ENCODE data around the gene AQP3. TPM values are rescaled to one million over a fixed set of nuclear protein-coding genes. Genes with fewer than 3 reads are reported as not detected.

AQP3 gene
- total RNA-seq, 1 experiment from 2014 or later, result 1.0 TPM

- in situ Hi-C loops (cut with HindIII; ENCODE audit: low pct_unique_long_range_greater_than_20kb, low sequenced_read_pairs), result no loop called here
- ChIA-PET CTCF (interaction anchor here (0.8 to 2.5 kb wide), 6 partner anchors 12 to 52 kb away, joined by 3 to 11 read pairs (median 4); partner anchors contain the start of gene AQP7), POLR2A (no interaction called here)
- no peaks in the 10 kb centered on the region for H3K36me3 ChIP-seq (ENCODE audit: control insufficient read depth, insufficient read depth, low read length)
- ATAC-seq (peak; percentile 18; the same call in 1 of the 2 replicates), DNase-seq (ENCODE audit: low read depth, low spot score) (no peak)
- H3K27me3 ChIP-seq (ENCODE audit: control insufficient read depth, insufficient read depth, low read length), result no peaks in the 10 kb centered on the region
- H3K4me1 ChIP-seq (ENCODE audit: control insufficient read depth, insufficient read depth, low read length), result peaks cover 27% of the 10 kb centered on the region
- no peak overlapping the region for H3K4me3 ChIP-seq (ENCODE audit: low read depth in 2 of 2, low read length in 2 of 2)
- no peaks in the 10 kb centered on the region for H3K9me3 ChIP-seq (ENCODE audit: control insufficient read depth, insufficient read depth, low read depth, low read length)
- BruUV-seq (replicated peaks), result no TSS peak
- peak overlapping the region; percentile 44 for H3K27ac ChIP-seq (ENCODE audit: low read length)
- intact Hi-C loops (cut with micrococcal nuclease; ENCODE audit: unreplicated experiment), result no loop called here
- TF ChIP-seq, protein P1, sequence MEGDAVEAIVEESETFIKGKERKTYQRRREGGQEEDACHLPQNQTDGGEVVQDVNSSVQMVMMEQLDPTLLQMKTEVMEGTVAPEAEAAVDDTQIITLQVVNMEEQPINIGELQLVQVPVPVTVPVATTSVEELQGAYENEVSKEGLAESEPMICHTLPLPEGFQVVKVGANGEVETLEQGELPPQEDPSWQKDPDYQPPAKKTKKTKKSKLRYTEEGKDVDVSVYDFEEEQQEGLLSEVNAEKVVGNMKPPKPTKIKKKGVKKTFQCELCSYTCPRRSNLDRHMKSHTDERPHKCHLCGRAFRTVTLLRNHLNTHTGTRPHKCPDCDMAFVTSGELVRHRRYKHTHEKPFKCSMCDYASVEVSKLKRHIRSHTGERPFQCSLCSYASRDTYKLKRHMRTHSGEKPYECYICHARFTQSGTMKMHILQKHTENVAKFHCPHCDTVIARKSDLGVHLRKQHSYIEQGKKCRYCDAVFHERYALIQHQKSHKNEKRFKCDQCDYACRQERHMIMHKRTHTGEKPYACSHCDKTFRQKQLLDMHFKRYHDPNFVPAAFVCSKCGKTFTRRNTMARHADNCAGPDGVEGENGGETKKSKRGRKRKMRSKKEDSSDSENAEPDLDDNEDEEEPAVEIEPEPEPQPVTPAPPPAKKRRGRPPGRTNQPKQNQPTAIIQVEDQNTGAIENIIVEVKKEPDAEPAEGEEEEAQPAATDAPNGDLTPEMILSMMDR (IDR thresholded peaks at IDR 0.05), result no peak
- TF ChIP-seq REST (IDR thresholded peaks at IDR 0.05; ENCODE audit: insufficient read depth in 1 of 2, low read depth in 2 of 2, low read length in 1 of 2) (no peak), TCF7L2 (IDR thresholded peaks at IDR 0.05; ENCODE audit: low read depth, low read length) (no peak), POLR2AphosphoS5 (IDR thresholded peaks at IDR 0.05; ENCODE audit: low read depth, low read length) (no peak), SIN3A (IDR thresholded peaks at IDR 0.05; ENCODE audit: borderline replicate concordance, insufficient read depth, low read depth, low read length) (no peak)
Measured at GRCh38 chr9:33414889-33415500, 32.4 kb downstream of the AQP3 start.

- in situ Hi-C loops (cut with HindIII; ENCODE audit: low pct_unique_long_range_greater_than_20kb, low sequenced_read_pairs), result no loop called here
- Histone ChIP-seq H3K4me1 (ENCODE audit: control insufficient read depth, insufficient read depth, low read length) (peaks cover 27% of the 10 kb centered on the region), H3K27ac (ENCODE audit: low read length) (peak overlapping the region; percentile 48), H3K36me3 (ENCODE audit: control insufficient read depth, insufficient read depth, low read length) (no peaks in the 10 kb centered on the region), H3K4me3 (ENCODE audit: low read depth in 2 of 2, low read length in 2 of 2) (no peak overlapping the region), H3K27me3 (ENCODE audit: control insufficient read depth, insufficient read depth, low read length) (no peaks in the 10 kb centered on the region), H3K9me3 (ENCODE audit: control insufficient read depth, insufficient read depth, low read depth, low read length) (no peaks in the 10 kb centered on the region)
- no peak for TF ChIP-seq REST (IDR thresholded peaks at IDR 0.05; ENCODE audit: insufficient read depth in 1 of 2, low read depth in 2 of 2, low read length in 1 of 2)
- TF ChIP-seq SIN3A (IDR thresholded peaks at IDR 0.05; ENCODE audit: borderline replicate concordance, insufficient read depth, low read depth, low read length), result no peak
- intact Hi-C loops (cut with micrococcal nuclease; ENCODE audit: unreplicated experiment), result no loop called here
- BruUV-seq (replicated peaks), result no TSS peak
- ChIA-PET POLR2A (no interaction called here), CTCF (interaction anchor here (2.5 kb wide), 1 partner anchor 11 kb away, joined by 11 read pairs; the partner anchor contains the start of gene AQP7)
- DNase-seq (ENCODE audit: low read depth, low spot score) (no peak), ATAC-seq (no peak)
Measured at GRCh38 chr9:33414268-33414667, 33.1 kb downstream of the AQP3 start.
